K562 (cell line): ENCODE results near the gene COPS8.

Source experiments
- ARID2 ChIP-seq: fragments of 450-650 bp; IDR thresholded peaks from 2 replicates; pipeline ENCODE4 v1.6.1; 2017; ENCODE audit warnings: antibody characterized with exemption, mild to moderate bottlenecking
- BDP1 ChIP-seq: IDR thresholded peaks from 3 replicates; pipeline ENCODE4 v1.6.1; 2011; ENCODE audit not compliant: insufficient read length, insufficient read depth
- CBX8 ChIP-seq: fragments of 200-600 bp; sonication (generic); IDR thresholded peaks from 2 replicates; pipeline ENCODE4 v1.6.1; 2012; ENCODE audit warnings: borderline replicate concordance, mixed run types, low read depth, mild to moderate bottlenecking, moderate library complexity, mixed read lengths, low read length, control low read depth, inconsistent platforms; ENCODE audit not compliant: poor library complexity, severe bottlenecking; ENCODE audit errors: extremely low read depth
- CEBPZ ChIP-seq: fragments of 150-350 bp; IDR thresholded peaks from 2 replicates; pipeline ENCODE4 v1.6.1; 2014; ENCODE audit warnings: low read depth, mild to moderate bottlenecking, low read length, borderline replicate concordance
- EP300 ChIP-seq: IDR thresholded peaks from 2 replicates; pipeline ENCODE4 v1.6.1; 2012; ENCODE audit warnings: low read length, improper control_type of control experiment
- ETV6 ChIP-seq, 3 experiments: fragments of 150-350 bp in 1 of 3; sonication (generic) in 1 of 3; formaldehyde crosslinking in 1 of 3; IDR thresholded peaks; 2 replicates each; pipeline versions ENCODE4 v1.6.1 to v1.8.0; 2014 to 2022; ENCODE audit warnings: borderline replicate concordance in 2 of 3, low read depth in 2 of 3, antibody characterized with exemption in 1 of 3, low read length in 1 of 3, mild to moderate bottlenecking in 1 of 3, missing genetic modification reagents in 1 of 3
- POLR2AphosphoS5 ChIP-seq: IDR thresholded peaks from 2 replicates; pipeline ENCODE4 v1.6.1; 2011; ENCODE audit warnings: mild to moderate bottlenecking, low read depth, low read length, moderate library complexity; ENCODE audit not compliant: control insufficient read depth, insufficient read depth
- POLR2G ChIP-seq: fragments of 200-400 bp; formaldehyde crosslinking; IDR thresholded peaks from 2 replicates; pipeline ENCODE4 v1.6.1; 2017; ENCODE audit warnings: low read depth, mild to moderate bottlenecking, antibody characterized with exemption, low read length, moderate library complexity
- SAP30 ChIP-seq: fragments of 200-600 bp; sonication (generic); IDR thresholded peaks from 2 replicates; pipeline ENCODE4 v1.6.1; 2012; ENCODE audit warnings: borderline replicate concordance, low read depth, mild to moderate bottlenecking, moderate library complexity, low read length, control low read depth, inconsistent platforms; ENCODE audit not compliant: insufficient read depth, poor library complexity, severe bottlenecking
- ZFP36 ChIP-seq: fragments of 150-350 bp; IDR thresholded peaks from 2 replicates; pipeline ENCODE4 v1.6.1; 2018; ENCODE audit warnings: low read length, low read depth; ENCODE audit not compliant: partially characterized antibody
- ZNF232 ChIP-seq: sonication (generic); formaldehyde crosslinking; IDR thresholded peaks from 2 replicates; pipeline ENCODE4 v1.8.0; 2022; ENCODE audit warnings: mild to moderate bottlenecking, missing genetic modification reagents
- TF ChIP-seq, protein P1 (sequence below), 2 experiments: fragments of 450-650 bp; conservative IDR thresholded peaks; 2 replicates each; pipeline ENCODE4 v1.6.1; 2017; ENCODE audit warnings: mild to moderate bottlenecking in 2 of 2, moderate library complexity in 2 of 2
- TF ChIP-seq, protein P2 (sequence below): sonication (generic); formaldehyde crosslinking; IDR thresholded peaks from 2 replicates; pipeline ENCODE4 v1.8.0; 2022; ENCODE audit warnings: mild to moderate bottlenecking, missing genetic modification reagents
- TF ChIP-seq, protein P3 (sequence below): sonication (generic); formaldehyde crosslinking; IDR thresholded peaks from 2 replicates; pipeline ENCODE4 v1.8.1; 2023; ENCODE audit warnings: mild to moderate bottlenecking, missing genetic modification reagents

DNA sequence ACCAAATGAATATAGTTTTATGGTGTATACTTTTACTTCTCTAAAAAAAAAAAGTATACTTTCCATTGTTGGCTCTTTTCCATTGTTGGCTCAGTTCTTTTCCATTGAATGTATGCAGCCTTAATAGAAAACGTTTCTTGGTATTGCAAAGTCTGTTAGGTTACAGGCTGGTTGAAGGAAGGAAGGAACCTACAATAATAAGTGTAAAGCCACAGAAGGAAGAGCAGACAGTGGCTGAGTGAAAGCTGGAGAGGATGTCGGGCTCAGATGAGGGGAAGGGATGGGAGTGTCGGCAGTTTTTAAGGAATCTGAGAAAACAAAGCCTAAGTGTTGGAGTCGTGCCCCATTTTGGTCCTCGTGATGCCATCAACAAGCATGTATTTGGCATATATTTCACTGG is 6.8 kb downstream of the COPS8 start:
- TF ChIP-seq POLR2AphosphoS5 (no peak), ZFP36 (no peak), BDP1 (no peak), CEBPZ (no peak), ZNF232 (CRISPR knock-in tag) (no peak), CBX8 (no peak), EP300 (no peak), SAP30 (no peak), ETV6 (IDR thresholded peaks at IDR 0.05; ENCODE audit: borderline replicate concordance in 1 of 2, low read depth in 2 of 2, low read length in 1 of 2) (no peak), ETV6 (CRISPR knock-in tag; IDR thresholded peaks at IDR 0.05; ENCODE audit: borderline replicate concordance) (no peak), POLR2G (no peak), ARID2 (no peak)
- TF ChIP-seq, protein P1, sequence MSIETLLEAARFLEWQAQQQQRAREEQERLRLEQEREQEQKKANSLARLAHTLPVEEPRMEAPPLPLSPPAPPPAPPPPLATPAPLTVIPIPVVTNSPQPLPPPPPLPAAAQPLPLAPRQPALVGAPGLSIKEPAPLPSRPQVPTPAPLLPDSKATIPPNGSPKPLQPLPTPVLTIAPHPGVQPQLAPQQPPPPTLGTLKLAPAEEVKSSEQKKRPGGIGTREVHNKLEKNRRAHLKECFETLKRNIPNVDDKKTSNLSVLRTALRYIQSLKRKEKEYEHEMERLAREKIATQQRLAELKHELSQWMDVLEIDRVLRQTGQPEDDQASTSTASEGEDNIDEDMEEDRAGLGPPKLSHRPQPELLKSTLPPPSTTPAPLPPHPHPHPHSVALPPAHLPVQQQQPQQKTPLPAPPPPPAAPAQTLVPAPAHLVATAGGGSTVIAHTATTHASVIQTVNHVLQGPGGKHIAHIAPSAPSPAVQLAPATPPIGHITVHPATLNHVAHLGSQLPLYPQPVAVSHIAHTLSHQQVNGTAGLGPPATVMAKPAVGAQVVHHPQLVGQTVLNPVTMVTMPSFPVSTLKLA (conservative IDR thresholded peaks at IDR 0.05): no peak
- TF ChIP-seq, protein P2, sequence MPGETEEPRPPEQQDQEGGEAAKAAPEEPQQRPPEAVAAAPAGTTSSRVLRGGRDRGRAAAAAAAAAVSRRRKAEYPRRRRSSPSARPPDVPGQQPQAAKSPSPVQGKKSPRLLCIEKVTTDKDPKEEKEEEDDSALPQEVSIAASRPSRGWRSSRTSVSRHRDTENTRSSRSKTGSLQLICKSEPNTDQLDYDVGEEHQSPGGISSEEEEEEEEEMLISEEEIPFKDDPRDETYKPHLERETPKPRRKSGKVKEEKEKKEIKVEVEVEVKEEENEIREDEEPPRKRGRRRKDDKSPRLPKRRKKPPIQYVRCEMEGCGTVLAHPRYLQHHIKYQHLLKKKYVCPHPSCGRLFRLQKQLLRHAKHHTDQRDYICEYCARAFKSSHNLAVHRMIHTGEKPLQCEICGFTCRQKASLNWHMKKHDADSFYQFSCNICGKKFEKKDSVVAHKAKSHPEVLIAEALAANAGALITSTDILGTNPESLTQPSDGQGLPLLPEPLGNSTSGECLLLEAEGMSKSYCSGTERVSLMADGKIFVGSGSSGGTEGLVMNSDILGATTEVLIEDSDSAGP (CRISPR knock-in tag): no peak
- TF ChIP-seq, protein P3, sequence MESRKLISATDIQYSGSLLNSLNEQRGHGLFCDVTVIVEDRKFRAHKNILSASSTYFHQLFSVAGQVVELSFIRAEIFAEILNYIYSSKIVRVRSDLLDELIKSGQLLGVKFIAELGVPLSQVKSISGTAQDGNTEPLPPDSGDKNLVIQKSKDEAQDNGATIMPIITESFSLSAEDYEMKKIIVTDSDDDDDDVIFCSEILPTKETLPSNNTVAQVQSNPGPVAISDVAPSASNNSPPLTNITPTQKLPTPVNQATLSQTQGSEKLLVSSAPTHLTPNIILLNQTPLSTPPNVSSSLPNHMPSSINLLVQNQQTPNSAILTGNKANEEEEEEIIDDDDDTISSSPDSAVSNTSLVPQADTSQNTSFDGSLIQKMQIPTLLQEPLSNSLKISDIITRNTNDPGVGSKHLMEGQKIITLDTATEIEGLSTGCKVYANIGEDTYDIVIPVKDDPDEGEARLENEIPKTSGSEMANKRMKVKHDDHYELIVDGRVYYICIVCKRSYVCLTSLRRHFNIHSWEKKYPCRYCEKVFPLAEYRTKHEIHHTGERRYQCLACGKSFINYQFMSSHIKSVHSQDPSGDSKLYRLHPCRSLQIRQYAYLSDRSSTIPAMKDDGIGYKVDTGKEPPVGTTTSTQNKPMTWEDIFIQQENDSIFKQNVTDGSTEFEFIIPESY (CRISPR knock-in tag): no peak
